B cell (primary cell): ENCODE measurements around the gene HAP1. TPM values are rescaled to one million over a fixed set of nuclear protein-coding genes. Genes with fewer than 3 reads are reported as not detected.

Source experiments
- ATAC-seq: fragments of 200-7000 bp; cut with Tn5 transposase; one replicate; pipeline ENCODE4 v1.10.0; 2021; ENCODE audit warnings: low read depth, mild to moderate bottlenecking, moderate number of reproducible peaks, moderate library complexity
- CTCF ChIA-PET: fragments of 350-600 bp; sonication (Branson Sonifier 250); formaldehyde crosslinking; loops from one replicate; lab custom pipeline; 2021; ENCODE audit warnings: antibody characterized with exemption, inconsistent platforms; lab: Charles Lee
- POLR2A ChIA-PET: fragments of 350-600 bp; sonication (Branson Sonifier 250); formaldehyde crosslinking; loops from one replicate; lab custom pipeline; 2021; ENCODE audit warnings: antibody characterized with exemption; lab: Charles Lee
- DNase-seq: peaks from one replicate; pipeline ENCODE4 v3.0.0; 2013
- H2AFZ ChIP-seq: 2 replicates; pipeline ENCODE4 v1.6.1; 2012; ENCODE audit warnings: mild to moderate bottlenecking, low read depth, low read length; ENCODE audit not compliant: insufficient read depth, poor library complexity, severe bottlenecking
- H3K27ac ChIP-seq, 2 donors: 1 replicate in 1 of 2; 2 replicates in 1 of 2; pipeline ENCODE4 v1.5.1; 2012 to 2013; ENCODE audit warnings: low read length in 2 of 2, mild to moderate bottlenecking in 2 of 2, moderate library complexity in 1 of 2
- H3K27me3 ChIP-seq, 4 experiments: fragments of 200-600 bp in 1 of 4; sonication (generic) in 1 of 4; replicated peaks in 1 of 4; 1 replicate in 2 of 4; 2 replicates in 2 of 4; pipeline versions ENCODE4 v1.6.1 to v1.7.0; 2013 to 2016; ENCODE audit warnings: low read length in 3 of 4, mild to moderate bottlenecking in 2 of 4, mixed read lengths in 1 of 4, moderate library complexity in 1 of 4; ENCODE audit not compliant: insufficient read depth in 4 of 4, control insufficient read depth in 3 of 4; ENCODE audit errors: control extremely low read depth in 1 of 4
- H3K36me3 ChIP-seq, 2 experiments: replicated peaks in 1 of 2; 1 replicate in 1 of 2; 2 replicates in 1 of 2; pipeline versions ENCODE4 v1.6.1 to v1.7.1; 2013; ENCODE audit warnings: low read length in 1 of 2; ENCODE audit not compliant: insufficient read depth in 2 of 2, control insufficient read depth in 1 of 2; ENCODE audit errors: control extremely low read depth in 1 of 2, extremely low read depth in 1 of 2
- H3K4me1 ChIP-seq, 2 donors: fragments of 200-600 bp in 1 of 2; sonication (generic) in 1 of 2; 1 replicate in 1 of 2; 2 replicates in 1 of 2; pipeline versions ENCODE4 v1.5.1 to v1.6.1; 2013 to 2017; ENCODE audit warnings: low read length in 2 of 2; ENCODE audit not compliant: control insufficient read depth in 2 of 2, insufficient read depth in 2 of 2
- H3K4me2 ChIP-seq: replicated peaks from 2 replicates; pipeline ENCODE3; 2012; ENCODE audit warnings: mild to moderate bottlenecking, low read depth, low read length; ENCODE audit not compliant: poor library complexity, severe bottlenecking
- H3K4me3 ChIP-seq, 5 experiments: fragments of 200-600 bp in 1 of 5; sonication (generic) in 1 of 5; 1 replicate in 3 of 5; 2 replicates in 2 of 5; pipeline versions ENCODE4 v1.5.1 to v1.7.0; 2011 to 2016; ENCODE audit warnings: low read length in 4 of 5, mild to moderate bottlenecking in 4 of 5, low read depth in 2 of 5, control low read depth in 1 of 5, moderate library complexity in 1 of 5; ENCODE audit not compliant: insufficient read depth in 1 of 5; ENCODE audit errors: control extremely low read depth in 1 of 5, extremely low read depth in 1 of 5
- H3K79me2 ChIP-seq: fragments of 200-600 bp; sonication (generic); one replicate; pipeline ENCODE4 v1.6.0; 2016; ENCODE audit warnings: low read length; ENCODE audit not compliant: control insufficient read depth, insufficient read depth
- H3K9ac ChIP-seq: fragments of 200-600 bp; sonication (generic); 2 replicates; pipeline ENCODE4 v1.6.1; 2017; ENCODE audit warnings: mild to moderate bottlenecking, low read length, moderate library complexity
- H3K9me3 ChIP-seq, 3 donors: one replicate each; pipeline versions ENCODE4 v1.6.1 to v1.7.1; 2013; ENCODE audit warnings: low read length in 2 of 3; ENCODE audit not compliant: control insufficient read depth in 2 of 3, insufficient read depth in 1 of 3; ENCODE audit errors: control extremely low read depth in 1 of 3
- H4K20me1 ChIP-seq: 2 replicates; pipeline ENCODE4 v1.6.0; 2012; ENCODE audit warnings: mild to moderate bottlenecking, low read length; ENCODE audit not compliant: insufficient read depth, control insufficient read depth, poor library complexity, severe bottlenecking
- H3K27ac Mint-ChIP-seq: one replicate; pipeline ENCODE4 v1.8.0; 2021; ENCODE audit warnings: mixed read lengths
- H3K27me3 Mint-ChIP-seq: one replicate; pipeline ENCODE4 v1.8.0; 2021; ENCODE audit warnings: mixed read lengths
- H3K4me1 Mint-ChIP-seq: one replicate; pipeline ENCODE4 v1.8.0; 2021; ENCODE audit warnings: mixed read lengths
- H3K4me3 Mint-ChIP-seq: one replicate; pipeline ENCODE4 v1.8.0; 2021; ENCODE audit warnings: mixed read lengths
- H3K9me3 Mint-ChIP-seq: one replicate; pipeline ENCODE4 v1.8.0; 2022; ENCODE audit warnings: mixed read lengths; ENCODE audit not compliant: insufficient read depth
- EZH2 ChIP-seq: IDR thresholded peaks from 2 replicates; pipeline ENCODE4 v1.6.1; 2012; ENCODE audit warnings: borderline replicate concordance, low read depth, mild to moderate bottlenecking, moderate library complexity, low read length; ENCODE audit not compliant: insufficient read depth, poor library complexity, severe bottlenecking
- WGBS: methylation state at CpG from one replicate; pipeline ENCODE4 v1.1.5; 2013; ENCODE audit warnings: missing lambda C conversion rate; ENCODE audit not compliant: insufficient coverage; 5-methylcytosine and 5-hydroxymethylcytosine counted together
- intact Hi-C: fragments of 100-400 bp; cut with micrococcal nuclease; formaldehyde crosslinking; loops from one replicate; pipeline ENCODE4 v1.10.0; 2022
- polyA plus RNA-seq: library from polyadenylated mRNA; depleted of rRNA; stranded (reverse); fragments of >200 nt; gene quantifications from 2 replicates; pipeline ENCODE4 v1.2.3, GENCODE V29; 2012
- total RNA-seq, 2 donors: library from RNA; stranded (reverse); fragments of 120-200 nt in 1 of 2; gene quantifications; 1 replicate in 1 of 2; 2 replicates in 1 of 2; pipeline versions ENCODE4 v1.2.3 to v1.2.4, GENCODE V29; 2013 to 2022
- TF ChIP-seq, protein P1 (sequence below): fragments of 200-600 bp; IDR thresholded peaks from one replicate; pipeline ENCODE4 v1.8.0; 2022; ENCODE audit warnings: antibody characterized with exemption, mild to moderate bottlenecking

The HAP1 gene
- total and polyA plus RNA-seq, 2 donors (not counting 1 experiment from before 2014, with no cell fraction given), result 0.03 to 0.37 TPM

DNA sequence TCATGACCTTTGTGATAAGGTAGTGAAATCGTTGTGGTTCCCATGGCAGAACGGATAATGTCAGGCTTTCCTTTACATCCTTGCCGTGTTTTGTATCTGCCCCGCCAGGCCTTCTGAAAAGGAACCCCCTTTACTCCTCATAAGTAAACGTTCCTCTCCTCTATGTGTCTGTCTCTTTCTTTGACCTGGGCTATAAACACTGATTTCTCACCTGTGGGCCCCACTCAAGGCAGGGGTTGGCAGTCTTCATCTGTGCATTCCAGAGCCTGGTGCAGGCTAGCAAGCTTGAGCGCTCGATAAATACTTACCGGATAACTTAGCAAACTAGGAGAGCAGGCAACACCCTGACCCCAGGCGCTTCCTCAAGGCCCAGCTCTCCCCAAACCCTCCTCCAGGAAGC lies 7.3 kb upstream of the HAP1 start:
- no peaks in the 10 kb centered on the region for H3K36me3 ChIP-seq
- POLR2A ChIA-PET, result interaction anchor here (0.7 to 0.9 kb wide), 2 partner anchors 44 to 47 kb away, joined by 3 read pairs; partner anchors contain the start of gene JUP
- no peaks in the 10 kb centered on the region for H4K20me1 ChIP-seq
- CTCF ChIA-PET, result interaction anchor here (5.2 kb wide), 1 partner anchor 59 kb away, joined by 30 read pairs; no protein-coding TSS in a partner anchor
- Mint-ChIP-seq H3K27ac (no peak overlapping the region), H3K27me3 (peaks cover 16% of the 10 kb centered on the region), H3K4me1 (no peaks in the 10 kb centered on the region), H3K4me3 (no peak overlapping the region), H3K9me3 (no peaks in the 10 kb centered on the region)
- H3K27me3 ChIP-seq, result peaks cover 0 to 14% (median 7%) of the 10 kb centered on the region in 4 experiments
- peaks cover 7 to 8% of the 10 kb centered on the region in 2 donors for H3K4me1 ChIP-seq
- no peak for ATAC-seq
- TF ChIP-seq, protein P1, sequence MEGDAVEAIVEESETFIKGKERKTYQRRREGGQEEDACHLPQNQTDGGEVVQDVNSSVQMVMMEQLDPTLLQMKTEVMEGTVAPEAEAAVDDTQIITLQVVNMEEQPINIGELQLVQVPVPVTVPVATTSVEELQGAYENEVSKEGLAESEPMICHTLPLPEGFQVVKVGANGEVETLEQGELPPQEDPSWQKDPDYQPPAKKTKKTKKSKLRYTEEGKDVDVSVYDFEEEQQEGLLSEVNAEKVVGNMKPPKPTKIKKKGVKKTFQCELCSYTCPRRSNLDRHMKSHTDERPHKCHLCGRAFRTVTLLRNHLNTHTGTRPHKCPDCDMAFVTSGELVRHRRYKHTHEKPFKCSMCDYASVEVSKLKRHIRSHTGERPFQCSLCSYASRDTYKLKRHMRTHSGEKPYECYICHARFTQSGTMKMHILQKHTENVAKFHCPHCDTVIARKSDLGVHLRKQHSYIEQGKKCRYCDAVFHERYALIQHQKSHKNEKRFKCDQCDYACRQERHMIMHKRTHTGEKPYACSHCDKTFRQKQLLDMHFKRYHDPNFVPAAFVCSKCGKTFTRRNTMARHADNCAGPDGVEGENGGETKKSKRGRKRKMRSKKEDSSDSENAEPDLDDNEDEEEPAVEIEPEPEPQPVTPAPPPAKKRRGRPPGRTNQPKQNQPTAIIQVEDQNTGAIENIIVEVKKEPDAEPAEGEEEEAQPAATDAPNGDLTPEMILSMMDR, result no peak
- TF ChIP-seq EZH2, result no peak
- H3K79me2 ChIP-seq, result no peaks in the 10 kb centered on the region
- intact Hi-C loops, result no loop called here
- H3K27ac ChIP-seq, result no peak overlapping the region
- no peak overlapping the region for H3K9ac ChIP-seq
- H3K9me3 ChIP-seq, result no peaks in the 10 kb centered on the region
- no peak for DNase-seq
- no peak overlapping the region for H3K4me3 ChIP-seq
- WGBS, result 92% methylated on average over 8 of the region's 9 CpGs
- H3K4me2 ChIP-seq, result no peak overlapping the region
- no peak overlapping the region for H2AFZ ChIP-seq

DNA sequence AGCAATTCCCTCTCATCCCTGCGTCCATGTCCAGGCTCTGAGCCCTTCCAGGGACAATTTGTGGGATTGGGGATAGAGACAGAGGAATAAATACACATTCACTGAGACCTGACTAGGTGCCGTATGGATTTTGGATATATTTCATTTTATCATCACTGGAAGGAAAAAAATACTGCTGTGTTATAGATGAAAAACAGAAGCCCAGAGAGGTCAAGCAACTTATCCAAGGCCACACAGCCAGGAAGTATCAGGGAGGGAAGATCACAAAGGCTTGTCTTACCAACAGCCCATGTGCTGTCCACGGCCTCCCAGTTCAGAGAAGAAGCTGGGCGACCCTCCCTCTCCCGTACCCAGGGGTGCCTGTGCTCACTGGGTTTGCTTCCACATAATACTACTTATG lies 6.1 kb upstream of the HAP1 start:
- Histone ChIP-seq H3K79me2 (no peaks in the 10 kb centered on the region), H3K4me1 (peaks cover 7 to 8% of the 10 kb centered on the region in 2 donors), H3K36me3 (no peaks in the 10 kb centered on the region), H3K4me2 (no peak overlapping the region), H3K9me3 (no peaks in the 10 kb centered on the region), H3K4me3 (no peak overlapping the region), H3K9ac (no peak overlapping the region), H3K27ac (no peak overlapping the region), H3K27me3 (peaks cover 0 to 24% (median 11%) of the 10 kb centered on the region in 4 experiments), H4K20me1 (no peaks in the 10 kb centered on the region), H2AFZ (no peak overlapping the region)
- Mint-ChIP-seq H3K4me3 (no peak overlapping the region), H3K9me3 (no peaks in the 10 kb centered on the region), H3K4me1 (peaks cover 2% of the 10 kb centered on the region), H3K27me3 (peaks cover 17% of the 10 kb centered on the region), H3K27ac (no peak overlapping the region)
- no peak for DNase-seq
- CTCF ChIA-PET, result interaction anchor here (0.8 to 5.2 kb wide), 2 partner anchors 60 to 68 kb away, joined by 3 to 30 read pairs; no protein-coding TSS in a partner anchor
- POLR2A ChIA-PET, result no interaction called here
- WGBS, result 100% methylated on average over 1 of the region's 5 CpGs
- TF ChIP-seq, protein P1, result no peak
- TF ChIP-seq EZH2, result no peak
- ATAC-seq, result no peak
- intact Hi-C loops, result no loop called here
